Panc1 (cell line): ENCODE results near the gene GPR31. TPM values are rescaled to one million over a fixed set of nuclear protein-coding genes. Genes with fewer than 3 reads are reported as not detected.

Experiments
- ATAC-seq: fragments of 200-7000 bp; cut with Tn5 transposase; 2 replicates; pipeline ENCODE4 v1.9.1; 2020; ENCODE audit warnings: mild to moderate bottlenecking, moderate library complexity
- BruUV-seq: library from RNA; stranded (reverse); fragments of 400-500 nt; replicated peaks from 2 replicates; lab custom pipeline; 2021; lab: Mats Ljungman, UMichigan
- CTCF ChIA-PET: fragments of 300-600 bp; sonication (Branson Sonifier 250); formaldehyde crosslinking; loops from one replicate; lab custom pipeline; 2022; ENCODE audit warnings: antibody characterized with exemption; lab: Charles Lee
- POLR2A ChIA-PET: fragments of 300-600 bp; sonication (Branson Sonifier 250); formaldehyde crosslinking; loops from one replicate; lab custom pipeline; 2022; ENCODE audit warnings: antibody characterized with exemption; lab: Charles Lee
- DNase-seq: peaks from one replicate; pipeline ENCODE4 v3.0.0-alpha.2; 2010; ENCODE audit warnings: low read depth, low spot score
- H3K27ac ChIP-seq: 2 replicates; pipeline ENCODE4 v1.5.1; 2011; ENCODE audit warnings: mild to moderate bottlenecking, low read length, inconsistent platforms
- H3K27me3 ChIP-seq: fragments of 200-500 bp; sonication (Bioruptor generic); 2 replicates; pipeline ENCODE4 v1.6.0; 2014; ENCODE audit warnings: low read length, inconsistent platforms; ENCODE audit not compliant: control insufficient read depth, insufficient read depth
- H3K36me3 ChIP-seq: fragments of 200-500 bp; sonication (Bioruptor generic); 2 replicates; pipeline ENCODE4 v1.5.1; 2014; ENCODE audit warnings: inconsistent platforms, mild to moderate bottlenecking, low read length, moderate library complexity; ENCODE audit not compliant: control insufficient read depth, insufficient read depth
- H3K4me1 ChIP-seq: 2 replicates; pipeline ENCODE4 v1.5.1; 2011; ENCODE audit warnings: inconsistent platforms, mild to moderate bottlenecking, low read length, moderate library complexity; ENCODE audit not compliant: control insufficient read depth, insufficient read depth
- H3K4me3 ChIP-seq, 2 experiments: 2 replicates each; pipeline ENCODE4 v1.5.1; 2011 to 2012; ENCODE audit warnings: low read depth in 2 of 2, low read length in 2 of 2, mild to moderate bottlenecking in 2 of 2, inconsistent platforms in 1 of 2, moderate library complexity in 1 of 2
- H3K9me3 ChIP-seq: fragments of 200-500 bp; sonication (Bioruptor generic); 2 replicates; pipeline ENCODE4 v1.5.1; 2014; ENCODE audit warnings: low read depth, mild to moderate bottlenecking, inconsistent platforms, low read length, moderate library complexity; ENCODE audit not compliant: control insufficient read depth, insufficient read depth
- CTCF ChIP-seq: fragments of 450-650 bp; IDR thresholded peaks from 2 replicates; pipeline ENCODE4 v1.5.1; 2017; ENCODE audit warnings: mild to moderate bottlenecking
- POLR2AphosphoS5 ChIP-seq: IDR thresholded peaks from 2 replicates; pipeline ENCODE4 v1.6.1; 2012; ENCODE audit warnings: mild to moderate bottlenecking, low read depth, low read length, moderate library complexity
- REST ChIP-seq, 2 experiments: IDR thresholded peaks; 2 replicates each; pipeline ENCODE4 v1.6.1; 2011 to 2012; ENCODE audit warnings: low read depth in 2 of 2, control low read depth in 1 of 2, low read length in 1 of 2, mild to moderate bottlenecking in 1 of 2, moderate library complexity in 1 of 2; ENCODE audit not compliant: insufficient read depth in 1 of 2
- SIN3A ChIP-seq: IDR thresholded peaks from 2 replicates; pipeline ENCODE4 v1.6.1; 2012; ENCODE audit warnings: low read depth, mild to moderate bottlenecking, low read length, moderate library complexity, borderline replicate concordance; ENCODE audit not compliant: insufficient read depth
- TCF7L2 ChIP-seq: IDR thresholded peaks from 2 replicates; pipeline ENCODE4 v1.6.1; 2011; ENCODE audit warnings: mild to moderate bottlenecking, low read depth, low read length, inconsistent platforms
- in situ Hi-C: cut with HindIII; loops from 2 replicates; pipeline ENCODE4 v1.10.0; 2016; ENCODE audit warnings: low sequenced_read_pairs, low pct_unique_long_range_greater_than_20kb
- intact Hi-C: fragments of 100-400 bp; cut with micrococcal nuclease; formaldehyde crosslinking; loops from one replicate; pipeline ENCODE4 v1.10.0; 2022; ENCODE audit not compliant: unreplicated experiment
- total RNA-seq: library from RNA; stranded (reverse); gene quantifications from one replicate; pipeline ENCODE4 v1.2.1, GENCODE V29; 2021; ENCODE audit not compliant: unreplicated experiment

The GPR31 gene
- total RNA-seq, 1 experiment from 2014 or later: not detected

- H3K27ac ChIP-seq: no peak overlapping the region
- no peak overlapping the region for H3K4me3 ChIP-seq
- CTCF ChIA-PET: no interaction called here
- no peaks in the 10 kb centered on the region for H3K36me3 ChIP-seq
- intact Hi-C loops (no loop called here), in situ Hi-C loops (no loop called here)
- TF ChIP-seq TCF7L2 (no peak), POLR2AphosphoS5 (no peak), SIN3A (no peak), CTCF (no peak), REST (IDR thresholded peaks at IDR 0.05; ENCODE audit: insufficient read depth in 1 of 2, low read depth in 2 of 2, low read length in 1 of 2) (no peak)
- peaks cover 11% of the 10 kb centered on the region for H3K27me3 ChIP-seq
- no peaks in the 10 kb centered on the region for H3K9me3 ChIP-seq
- POLR2A ChIA-PET: no interaction called here
- DNase-seq (no peak), ATAC-seq (no peak)
- H3K4me1 ChIP-seq: no peaks in the 10 kb centered on the region
- no TSS peak for BruUV-seq
Measured at GRCh38 chr6:167106406-167106805, 51.4 kb downstream of the GPR31 start.

Other genes starting within 250 kb of the GPR31 start
- 9.7 TPM for gene RNASET2, start 201.4 kb downstream of the GPR31 start, total RNA-seq
- 35.4 TPM for gene CEP43, start 158.6 kb downstream of the GPR31 start, total RNA-seq
- not detected for gene CCR6, start 34.9 kb downstream of the GPR31 start, total RNA-seq
- gene UNC93A, start 133.3 kb upstream of the GPR31 start, total RNA-seq: not detected
- not detected for gene TTLL2, start 167.1 kb upstream of the GPR31 start, total RNA-seq